NCI-H187 (cell line): ENCODE data around the gene OR11A1.

Experiments
- DNase-seq, 2 experiments: peaks; one replicate each; lab custom pipeline; 2025; lab: John Stamatoyannopoulos, UW

Gene OR11A1

GRCh38 chr6:29388533-29388932 lies 68.3 kb downstream of the OR11A1 start:
- no peak for DNase-seq

GRCh38 chr6:29376003-29376402 lies 80.9 kb downstream of the OR11A1 start:
- DNase-seq = no peak
